ENCODE results near the gene HDAC3.

GRCh38 chr5:141681295-141681694 is 44.6 kb upstream of the HDAC3 start:
- no peak for TF ChIP-seq ZNF565 (CRISPR knock-in tag; conservative IDR thresholded peaks at IDR 0.05; ENCODE audit: low read depth)
- TF ChIP-seq CSDC2 (CRISPR knock-in tag; IDR thresholded peaks at IDR 0.05) = no peak
- no peak for TF ChIP-seq TSHZ2 (CRISPR knock-in tag; IDR thresholded peaks at IDR 0.05)
- TF ChIP-seq GLIS3 (CRISPR knock-in tag; IDR thresholded peaks at IDR 0.05) = no peak
- no peak for TF ChIP-seq BACH2 (CRISPR knock-in tag; IDR thresholded peaks at IDR 0.05; ENCODE audit: borderline replicate concordance)
- TF ChIP-seq TOX (CRISPR knock-in tag; IDR thresholded peaks at IDR 0.05; ENCODE audit: borderline replicate concordance) = no peak
- no peak for TF ChIP-seq ARNTL (CRISPR knock-in tag; IDR thresholded peaks at IDR 0.05; ENCODE audit: borderline replicate concordance, low read depth)
- TF ChIP-seq PATZ1 (CRISPR knock-in tag; IDR thresholded peaks at IDR 0.05; ENCODE audit: borderline replicate concordance) = no peak
